Fibroblast of mammary gland (primary cell): ENCODE data around the gene CTRL.
A peak's percentile ranks its signal among the peaks of the same experiment; 100 is the strongest.

Source experiments
- DNase-seq: peaks from one replicate; pipeline ENCODE4 v3.0.0-alpha.2; 2010; ENCODE audit warnings: low read depth
- H3K4me3 ChIP-seq: 2 replicates; pipeline ENCODE4 v1.5.1; 2011; ENCODE audit warnings: low read depth, mild to moderate bottlenecking, low read length, moderate library complexity; ENCODE audit not compliant: control insufficient read depth
- CTCF ChIP-seq: conservative IDR thresholded peaks from 2 replicates; pipeline ENCODE4 v1.5.1; 2011; ENCODE audit warnings: low read depth, low read length, inconsistent platforms; ENCODE audit not compliant: control insufficient read depth, insufficient read depth

Gene CTRL

GRCh38 chr16:67949645-67950044 is 18.0 kb upstream of the CTRL start:
- TF ChIP-seq CTCF = no peak
- no peak overlapping the region for H3K4me3 ChIP-seq
- no peak for DNase-seq

GRCh38 chr16:67948015-67948414 is 16.4 kb upstream of the CTRL start:
- TF ChIP-seq CTCF = no peak
- no peak overlapping the region for H3K4me3 ChIP-seq
- no peak for DNase-seq

GRCh38 chr16:67946966-67947558 is 15.4 kb upstream of the CTRL start:
- no peak overlapping the region for H3K4me3 ChIP-seq
- no peak for TF ChIP-seq CTCF
- DNase-seq = no peak

- TF ChIP-seq CTCF = no peak
- no peak overlapping the region for H3K4me3 ChIP-seq
- DNase-seq = no peak
These were observed 14.5 kb upstream of the CTRL start for GRCh38 chr16:67946128-67946569.

GRCh38 chr16:67945392-67945933 is 13.8 kb upstream of the CTRL start:
- DNase-seq = peak; percentile 81
- TF ChIP-seq CTCF = no peak
- no peak overlapping the region for H3K4me3 ChIP-seq

- no peak overlapping the region for H3K4me3 ChIP-seq
- no peak for TF ChIP-seq CTCF
- DNase-seq = no peak
These were observed 13.2 kb upstream of the CTRL start for GRCh38 chr16:67944690-67945391.
